ENCODE measurements around the gene PKP3.
A peak's percentile ranks its signal among the peaks of the same experiment; 100 is the strongest.

Gene PKP3

GRCh38 chr11:444396-445144 is 50.6 kb downstream of the PKP3 start:
- DNase-seq (ENCODE audit: low spot score) = no peak

- no peak for DNase-seq (ENCODE audit: low spot score)
Measured at GRCh38 chr11:445765-446588, 52.0 kb downstream of the PKP3 start.

DNA sequence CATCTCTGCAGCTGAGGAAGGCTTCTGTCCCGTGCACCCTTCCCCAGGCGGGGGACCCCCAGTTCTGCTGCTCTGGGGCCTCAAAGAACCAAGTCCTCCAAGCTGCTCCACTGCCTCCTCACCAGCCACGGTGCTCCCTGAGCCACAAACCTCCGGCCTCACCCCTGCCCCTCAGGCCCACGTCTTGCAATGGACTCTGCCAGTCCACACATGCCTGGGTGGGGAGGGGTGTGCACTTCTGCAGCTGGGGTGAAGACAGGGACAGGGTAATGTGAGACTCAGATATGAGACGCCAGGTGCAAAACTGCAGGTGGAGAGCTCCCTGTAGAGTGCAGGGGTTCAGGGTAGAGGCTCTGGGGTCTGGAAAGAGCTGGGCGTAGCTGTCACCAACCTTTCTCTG is 52.9 kb downstream of the PKP3 start:
- DNase-seq (ENCODE audit: low spot score) = no peak

DNA sequence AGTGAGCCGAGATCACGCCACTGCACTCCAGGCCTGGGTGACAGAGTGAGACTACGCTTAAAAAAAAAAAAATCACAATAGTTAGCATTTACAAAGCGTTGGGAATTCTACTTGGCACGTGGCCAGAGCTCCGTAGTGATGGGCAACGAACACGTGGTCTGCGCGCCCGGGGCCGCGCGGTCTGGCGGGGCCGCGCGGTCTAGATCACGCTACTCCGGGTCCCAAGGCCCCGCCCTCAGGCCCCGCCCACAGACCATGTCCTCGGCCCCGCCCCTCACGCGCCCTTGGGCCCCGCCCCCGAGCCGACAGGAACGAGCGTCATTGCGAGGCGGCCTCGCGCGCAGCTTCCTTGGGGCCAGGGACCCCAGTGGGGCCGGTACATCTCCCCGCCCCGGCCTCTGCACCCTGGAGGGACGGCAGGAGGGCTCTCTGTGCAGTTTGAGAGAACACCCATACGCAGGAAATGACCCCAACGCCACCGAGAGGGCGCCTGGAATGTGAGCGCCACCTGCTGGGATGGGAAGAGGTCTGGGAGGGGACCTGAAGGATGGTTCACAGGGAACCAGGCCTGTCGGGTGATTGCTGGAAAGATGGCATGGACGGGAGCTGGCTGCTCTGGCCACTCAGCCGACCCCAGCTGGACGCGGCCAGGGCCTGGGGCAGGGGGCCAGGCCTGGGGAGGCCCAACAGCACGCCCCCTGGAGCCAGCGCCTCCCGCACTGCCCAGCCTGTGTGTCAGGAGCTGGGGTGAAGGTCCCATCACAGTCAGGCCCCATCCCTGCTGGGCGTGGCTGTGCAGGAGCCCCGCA is 54.1 kb downstream of the PKP3 start:
- peak; percentile 92 for DNase-seq (ENCODE audit: low spot score)

DNA sequence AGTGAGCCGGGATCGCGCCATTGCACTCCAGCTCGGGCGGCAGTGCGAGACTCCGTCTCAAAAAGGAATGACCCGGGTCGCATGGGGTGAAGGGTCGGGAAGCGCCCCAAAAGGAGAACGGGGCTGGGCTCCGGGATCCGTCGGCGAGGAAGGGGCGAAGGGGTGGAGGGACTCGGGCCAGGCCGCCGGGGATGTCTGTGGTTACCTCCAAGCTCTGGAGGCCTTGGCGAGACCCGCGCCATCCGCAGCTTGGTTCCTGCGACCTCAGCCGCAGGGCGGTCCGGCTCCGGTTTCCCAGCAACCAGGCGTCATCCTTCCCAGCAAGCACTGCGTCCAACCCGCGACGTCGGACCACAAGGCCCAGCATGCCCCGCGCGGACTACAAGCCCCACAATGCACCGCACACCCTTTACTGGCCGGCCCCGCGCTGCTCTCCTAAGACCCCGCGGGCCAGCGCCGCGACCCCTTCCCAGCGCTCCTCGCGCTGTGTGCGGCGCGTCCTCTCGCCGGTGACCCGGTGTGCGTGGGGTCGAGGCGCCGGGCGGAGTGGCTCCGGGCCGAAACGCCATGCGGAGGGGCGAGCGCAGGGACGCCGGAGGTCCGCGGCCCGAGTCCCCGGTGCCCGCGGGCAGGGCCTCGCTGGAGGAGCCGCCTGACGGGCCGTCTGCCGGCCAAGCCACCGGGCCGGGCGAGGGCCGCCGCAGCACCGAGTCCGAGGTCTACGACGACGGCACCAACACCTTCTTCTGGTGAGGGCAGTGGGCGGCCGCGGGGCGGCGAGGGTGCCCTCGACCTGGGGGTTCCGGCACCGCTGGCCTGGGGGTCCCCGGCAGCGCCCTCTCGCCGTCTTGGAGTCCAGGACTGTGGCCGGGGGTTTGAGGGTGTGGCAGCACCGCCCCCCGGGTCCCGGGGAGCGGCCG is 56.1 kb downstream of the PKP3 start, which contains the start of gene PTDSS2:
Gene PTDSS2 (plus strand): TSS at position 391 of the 920 bp plus-strand sequence. CDS start 177 bp downstream, at position 568.
- peak; percentile 91 for DNase-seq (ENCODE audit: low spot score)

- DNase-seq (ENCODE audit: low spot score) = peak; percentile 77
Measured at GRCh38 chr11:450809-451451, 56.9 kb downstream of the PKP3 start.

- no peak for DNase-seq (ENCODE audit: low spot score)
Measured at GRCh38 chr11:451738-452137, 57.7 kb downstream of the PKP3 start.

DNA sequence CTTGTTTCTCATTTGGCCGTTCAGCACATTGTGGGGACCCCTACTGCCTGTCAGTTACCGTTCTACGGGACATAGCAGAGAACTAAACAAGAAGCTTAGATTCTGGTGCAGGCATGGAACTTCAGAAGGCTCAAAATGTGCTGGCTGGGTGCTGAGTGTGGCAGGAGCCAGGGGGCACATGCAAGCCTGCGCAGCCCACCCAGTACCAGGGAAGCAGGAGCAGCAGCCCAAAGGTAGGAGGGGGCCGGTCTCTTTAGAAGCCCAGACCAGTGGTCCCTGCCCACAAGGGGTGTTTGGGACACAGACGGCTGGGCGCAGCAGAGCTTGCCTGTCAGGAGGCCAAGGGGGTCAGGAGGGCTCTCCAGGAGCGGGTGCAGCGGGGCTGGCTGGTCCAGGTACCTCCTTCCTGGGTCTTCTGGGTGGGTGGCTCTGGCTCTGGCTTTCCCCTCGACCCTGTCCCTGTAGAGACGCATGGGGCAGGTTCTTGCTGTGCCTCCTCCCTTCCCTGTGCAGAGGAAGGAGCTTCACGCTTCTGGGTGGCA is 58.3 kb downstream of the PKP3 start:
- DNase-seq (ENCODE audit: low spot score) = no peak

DNA sequence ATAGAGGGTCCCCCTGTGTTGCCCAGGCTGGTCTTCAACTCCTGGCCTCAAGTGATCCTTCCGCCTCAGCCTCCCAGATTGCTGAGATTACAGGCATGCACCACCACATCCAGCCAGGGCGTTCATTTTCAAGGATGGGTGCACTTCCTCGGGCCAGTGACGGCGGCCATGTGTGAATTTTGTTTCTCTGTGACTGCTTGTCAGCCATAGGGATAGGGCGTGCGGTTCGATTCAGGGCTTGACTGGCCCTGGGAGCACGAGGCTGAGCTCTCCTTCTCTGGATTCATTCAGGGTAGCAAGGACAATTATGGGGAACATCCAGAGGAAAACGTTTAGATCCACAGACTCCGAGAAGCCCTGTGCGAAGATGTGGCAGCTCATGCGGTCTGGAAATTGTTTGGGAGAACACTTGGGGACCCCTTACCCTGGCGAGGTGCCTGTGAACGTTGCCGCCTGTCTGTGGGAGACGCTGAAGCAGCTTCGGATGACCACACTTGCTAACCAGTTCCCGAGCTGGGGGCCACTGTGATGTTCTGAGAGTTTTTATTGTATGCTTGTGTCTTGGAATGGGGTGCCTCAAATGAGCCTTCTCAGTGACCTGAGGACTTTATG is 59.0 kb downstream of the PKP3 start:
- DNase-seq (ENCODE audit: low spot score) = no peak

DNA sequence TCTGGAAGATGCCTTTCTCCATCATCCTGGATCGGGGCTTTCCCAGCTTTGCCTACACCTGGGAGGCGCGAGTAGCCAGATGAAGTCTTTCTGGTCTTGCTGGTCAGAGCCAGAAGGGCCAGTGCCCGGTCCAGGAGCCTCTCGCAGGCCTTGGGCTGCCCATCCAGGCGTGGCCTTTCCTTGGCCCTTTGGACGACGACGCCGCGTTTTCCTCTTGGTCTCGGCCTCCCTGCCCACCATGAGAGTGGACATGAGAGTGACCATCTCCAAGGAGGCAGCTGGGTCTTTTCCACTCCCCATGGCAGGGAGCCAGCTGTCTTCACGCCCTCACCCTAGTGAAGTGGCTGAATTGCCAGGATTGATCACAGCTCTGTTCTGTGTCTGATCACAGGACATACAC is 59.6 kb downstream of the PKP3 start:
- DNase-seq (ENCODE audit: low spot score) = no peak

DNA sequence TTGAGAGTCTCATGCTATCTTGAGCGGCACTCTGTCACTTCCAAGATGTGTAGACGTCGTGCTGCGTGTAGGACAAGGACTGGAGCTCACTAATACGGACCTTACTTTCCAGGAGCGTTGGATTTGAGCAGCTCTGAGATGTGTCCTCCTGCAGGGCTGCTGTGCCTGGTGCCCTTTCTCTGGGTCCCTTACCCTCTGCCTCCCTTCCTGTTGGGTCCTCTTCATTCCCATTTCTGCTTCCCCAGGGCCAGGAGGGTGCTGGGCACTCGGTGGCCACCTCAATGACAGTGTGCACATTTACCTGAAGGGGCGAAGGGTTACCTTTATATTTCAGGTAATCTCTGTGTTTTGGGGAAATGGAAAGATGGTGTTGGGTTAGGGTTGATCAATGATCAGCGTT is 60.0 kb downstream of the PKP3 start:
- no peak for DNase-seq (ENCODE audit: low spot score)

Measured in HuH-7.5 (cell line).